IMR-90 (cell line): ENCODE data around the gene MICU1. TPM values are rescaled to one million over a fixed set of nuclear protein-coding genes. Genes with fewer than 3 reads are reported as not detected.

ENCODE experiments used
- ATAC-seq: fragments of 200-7000 bp; cut with Tn5 transposase; 2 replicates; pipeline ENCODE4 v1.9.1; 2020; ENCODE audit warnings: low read depth, mild to moderate bottlenecking, moderate library complexity
- BruUV-seq: library from RNA; stranded (reverse); fragments of 400-500 nt; replicated peaks from 2 replicates; lab custom pipeline; 2021; lab: Mats Ljungman, UMichigan
- CTCF ChIA-PET: fragments of 300-600 bp; formaldehyde crosslinking; extraction: SDS; loops from one replicate; lab custom pipeline; 2021; ENCODE audit warnings: antibody characterized with exemption; lab: Yijun Ruan, JAX
- POLR2A ChIA-PET: fragments of 300-600 bp; sonication (Branson Sonifier 250); formaldehyde crosslinking; loops from one replicate; lab custom pipeline; 2022; ENCODE audit warnings: antibody characterized with exemption; ENCODE audit not compliant: unreplicated experiment; lab: Charles Lee
- DNase-seq: peaks from one replicate; pipeline ENCODE4 v3.0.0; 2013
- H2AFZ ChIP-seq: replicated peaks from 2 replicates; pipeline ENCODE3; 2013; ENCODE audit warnings: low read length, mild to moderate bottlenecking; ENCODE audit not compliant: poor library complexity
- H2AK5ac ChIP-seq: 2 replicates; pipeline ENCODE4 v1.6.1; 2013; ENCODE audit warnings: low read depth, low read length, inconsistent platforms
- H2AK9ac ChIP-seq: replicated peaks from 2 replicates; pipeline ENCODE3; 2013; ENCODE audit warnings: mild to moderate bottlenecking, low read depth, low read length, moderate library complexity; ENCODE audit not compliant: poor library complexity
- H2BK120ac ChIP-seq: 2 replicates; pipeline ENCODE4 v1.6.1; 2013; ENCODE audit warnings: low read depth, low read length, inconsistent platforms
- H2BK15ac ChIP-seq: 3 replicates; pipeline ENCODE4 v1.6.1; 2013; ENCODE audit warnings: low read depth, low read length, inconsistent platforms
- H2BK20ac ChIP-seq: 2 replicates; pipeline ENCODE4 v1.6.1; 2013; ENCODE audit warnings: low read depth, mild to moderate bottlenecking, inconsistent platforms, low read length, moderate library complexity
- H2BK5ac ChIP-seq: 2 replicates; pipeline ENCODE4 v1.6.1; 2013; ENCODE audit warnings: mild to moderate bottlenecking, low read depth, low read length, inconsistent platforms; ENCODE audit not compliant: poor library complexity, severe bottlenecking
- H3K14ac ChIP-seq: replicated peaks from 2 replicates; pipeline ENCODE4 v1.6.1; 2013; ENCODE audit warnings: low read depth, low read length, inconsistent platforms
- H3K18ac ChIP-seq: 2 replicates; pipeline ENCODE4 v1.6.1; 2013; ENCODE audit warnings: low read depth, low read length, control low read depth
- H3K23ac ChIP-seq: 2 replicates; pipeline ENCODE4 v1.6.1; 2013; ENCODE audit warnings: low read depth, low read length, inconsistent platforms
- H3K27ac ChIP-seq: 2 replicates; pipeline ENCODE4 v1.5.1; 2013; ENCODE audit warnings: mild to moderate bottlenecking, control low read depth, low read length; ENCODE audit not compliant: insufficient read depth
- H3K27me3 ChIP-seq: 2 replicates; pipeline ENCODE4 v1.6.1; 2013; ENCODE audit warnings: low read length; ENCODE audit not compliant: control insufficient read depth, insufficient read depth
- H3K36me3 ChIP-seq: 2 replicates; pipeline ENCODE4 v1.6.1; 2013; ENCODE audit warnings: low read length, mixed read lengths; ENCODE audit not compliant: control insufficient read depth, insufficient read depth
- H3K4ac ChIP-seq: 2 replicates; pipeline ENCODE4 v1.6.1; 2013; ENCODE audit warnings: low read depth, low read length, inconsistent platforms
- H3K4me1 ChIP-seq: 2 replicates; pipeline ENCODE4 v1.6.1; 2013; ENCODE audit warnings: low read length, mixed read lengths; ENCODE audit not compliant: control insufficient read depth, insufficient read depth
- H3K4me2 ChIP-seq: 2 replicates; pipeline ENCODE4 v1.6.1; 2013; ENCODE audit warnings: low read depth, mild to moderate bottlenecking, control low read depth, low read length, moderate library complexity
- H3K4me3 ChIP-seq: 2 replicates; pipeline ENCODE4 v1.5.1; 2013; ENCODE audit warnings: low read depth, mild to moderate bottlenecking, control low read depth, low read length, moderate library complexity; ENCODE audit not compliant: insufficient read depth
- H3K56ac ChIP-seq: 2 replicates; pipeline ENCODE4 v1.6.1; 2013; ENCODE audit warnings: low read length, inconsistent platforms; ENCODE audit not compliant: insufficient read depth; ENCODE audit errors: extremely low read depth
- H3K79me1 ChIP-seq, 2 experiments: 2 replicates each; pipeline ENCODE4 v1.6.1; 2013; ENCODE audit warnings: low read length in 2 of 2, inconsistent platforms in 1 of 2, low read depth in 1 of 2
- H3K9ac ChIP-seq: 2 replicates; pipeline ENCODE4 v1.6.1; 2013; ENCODE audit warnings: low read depth, low read length, control low read depth
- H3K9me1 ChIP-seq: 2 replicates; pipeline ENCODE4 v1.6.1; 2013; ENCODE audit warnings: low read length, inconsistent platforms; ENCODE audit not compliant: insufficient read depth
- H3K9me3 ChIP-seq: 2 replicates; pipeline ENCODE4 v1.6.1; 2013; ENCODE audit warnings: low read length; ENCODE audit not compliant: control insufficient read depth, insufficient read depth
- H4K20me1 ChIP-seq: 2 replicates; pipeline ENCODE4 v1.6.1; 2013; ENCODE audit warnings: low read length, inconsistent platforms; ENCODE audit not compliant: insufficient read depth
- H4K5ac ChIP-seq: 2 replicates; pipeline ENCODE4 v1.6.1; 2013; ENCODE audit warnings: mild to moderate bottlenecking, low read depth, low read length, control low read depth
- H4K8ac ChIP-seq, 2 experiments: 2 replicates each; pipeline ENCODE4 v1.6.1; 2013; ENCODE audit warnings: low read depth in 2 of 2, low read length in 2 of 2, control low read depth in 1 of 2, inconsistent platforms in 1 of 2
- H4K91ac ChIP-seq: 2 replicates; pipeline ENCODE4 v1.6.1; 2013; ENCODE audit warnings: low read depth, low read length, inconsistent platforms; ENCODE audit not compliant: insufficient read depth
- BHLHE40 ChIP-seq: fragments of 150-350 bp; IDR thresholded peaks from 2 replicates; pipeline ENCODE4 v1.6.1; 2016; ENCODE audit warnings: mild to moderate bottlenecking, low read depth, low read length
- CHD1 ChIP-seq: IDR thresholded peaks from 2 replicates; pipeline ENCODE4 v1.6.1; 2012; ENCODE audit warnings: low read depth, low read length, improper control_type of control experiment
- MAFK ChIP-seq: IDR thresholded peaks from 2 replicates; pipeline ENCODE4 v1.6.1; 2012; ENCODE audit warnings: low read depth, low read length, improper control_type of control experiment
- MXI1 ChIP-seq: IDR thresholded peaks from 2 replicates; pipeline ENCODE4 v1.6.1; 2012; ENCODE audit warnings: low read depth, mild to moderate bottlenecking, low read length, moderate library complexity, borderline replicate concordance
- RAD21 ChIP-seq: IDR thresholded peaks from 2 replicates; pipeline ENCODE4 v1.6.1; 2012; ENCODE audit warnings: low read length, improper control_type of control experiment
- SMC3 ChIP-seq: fragments of 150-350 bp; IDR thresholded peaks from 2 replicates; pipeline ENCODE4 v1.6.1; 2016; ENCODE audit warnings: low read depth, mild to moderate bottlenecking, antibody characterized with exemption, low read length, moderate library complexity
- USF2 ChIP-seq: fragments of 150-350 bp; IDR thresholded peaks from 2 replicates; pipeline ENCODE4 v1.6.1; 2017; ENCODE audit warnings: mild to moderate bottlenecking, antibody characterized with exemption, low read length, low read depth
- WGBS, 2 experiments: methylation state at CpG; one replicate each; pipeline versions ENCODE4 v1.1.5 to v1.1.7; 2013; ENCODE audit warnings: missing lambda C conversion rate in 2 of 2; ENCODE audit not compliant: insufficient read length in 1 of 2; ENCODE audit errors: extremely low coverage in 2 of 2; 5-methylcytosine and 5-hydroxymethylcytosine counted together
- dilution Hi-C: fragments of 300-500 bp; cut with HindIII; formaldehyde crosslinking; loops from one replicate; pipeline ENCODE4 v1.14.3; 2018; ENCODE audit warnings: low sequenced_read_pairs; ENCODE audit not compliant: unreplicated experiment
- in situ Hi-C: fragments of 300-500 bp; cut with MboI; formaldehyde crosslinking; loops from 3 replicates; pipeline ENCODE4 v1.14.3; 2019; ENCODE audit warnings: low sequenced_read_pairs, inconsistent platforms, mixed read lengths
- intact Hi-C: fragments of 100-400 bp; cut with micrococcal nuclease; formaldehyde crosslinking; loops from 2 replicates; pipeline ENCODE4 v1.10.0; 2022
- polyA plus RNA-seq, 3 experiments: library from polyadenylated mRNA; depleted of rRNA; stranded (reverse); fragments of >200 nt; gene quantifications; 2 replicates each; pipeline ENCODE4 v1.2.3, GENCODE V29; 2012; ENCODE audit warnings: low replicate concordance in 1 of 3
- total RNA-seq: library from RNA; depleted of rRNA; stranded (reverse); fragments of >200 nt; gene quantifications from 2 replicates; pipeline ENCODE4 v1.2.3, GENCODE V29; 2012

MICU1 gene
- total and polyA plus RNA-seq, 2 of the 4 experiments (the other 2 are of a cell fraction), result 43.6 to 44.7 TPM

DNA sequence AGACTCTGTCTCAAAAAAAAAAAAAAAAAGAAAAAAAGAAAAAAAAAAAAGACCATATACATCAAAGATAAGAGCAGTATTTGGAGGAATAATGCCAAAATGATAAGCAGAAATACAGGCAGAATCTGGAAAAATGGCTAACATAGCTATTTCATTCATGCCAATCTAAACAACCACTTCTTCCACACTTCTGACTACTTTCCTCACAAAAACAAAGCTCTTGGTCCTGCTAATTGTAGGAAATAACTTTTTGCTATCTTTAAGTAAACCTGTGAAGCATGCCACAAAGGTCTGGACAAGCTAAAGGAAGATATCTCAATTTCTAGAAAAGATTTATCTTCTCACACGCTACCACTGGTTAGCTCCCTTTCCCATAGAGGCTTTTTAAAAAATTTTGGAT, 30.4 kb downstream of the MICU1 start:
- H3K9me3 ChIP-seq, result no peaks in the 10 kb centered on the region
- no peak overlapping the region for H3K56ac ChIP-seq
- H3K18ac ChIP-seq, result no peak overlapping the region
- intact Hi-C loops (no loop called here), dilution Hi-C loops (no loop called here), in situ Hi-C loops (no loop called here)
- H3K4me2 ChIP-seq, result no peak overlapping the region
- no peak for DNase-seq
- ChIA-PET POLR2A (no interaction called here), CTCF (interaction anchor here (0.6 to 0.7 kb wide), 2 partner anchors 26 to 199 kb away, joined by 3 to 4 read pairs; no protein-coding TSS in a partner anchor)
- H3K9me1 ChIP-seq, result peaks cover 3% of the 10 kb centered on the region; the same call in 1 of the 2 replicates
- no peak overlapping the region for H3K27ac ChIP-seq
- TF ChIP-seq MXI1 (no peak), USF2 (no peak), MAFK (no peak), RAD21 (no peak), SMC3 (no peak), CHD1 (no peak), BHLHE40 (no peak)
- H3K4ac ChIP-seq, result no peak overlapping the region
- no peaks in the 10 kb centered on the region for H3K27me3 ChIP-seq
- no peak overlapping the region for H2BK15ac ChIP-seq
- H2AFZ ChIP-seq, result no peak overlapping the region
- H2AK9ac ChIP-seq, result no peak overlapping the region
- H4K5ac ChIP-seq, result no peak overlapping the region
- ATAC-seq, result no peak
- no peak overlapping the region for H3K14ac ChIP-seq
- no peak overlapping the region for H3K23ac ChIP-seq
- no peaks in the 10 kb centered on the region for H3K4me1 ChIP-seq
- H2AK5ac ChIP-seq, result no peak overlapping the region
- H3K36me3 ChIP-seq, result no peaks in the 10 kb centered on the region
- peaks cover 11 to 31% of the 10 kb centered on the region in 2 experiments for H3K79me1 ChIP-seq
- H2BK5ac ChIP-seq, result no peak overlapping the region
- H4K20me1 ChIP-seq, result no peaks in the 10 kb centered on the region; the same call in 1 of the 2 replicates
- H4K8ac ChIP-seq, result no peak overlapping the region
- no peak overlapping the region for H3K9ac ChIP-seq
- no peak overlapping the region for H3K4me3 ChIP-seq
- WGBS, 2 experiments, result no CpG with 5 or more reads among the region's 1 CpG
- H4K91ac ChIP-seq, result no peak overlapping the region
- BruUV-seq, result no TSS peak
- H2BK120ac ChIP-seq, result no peak overlapping the region
- H2BK20ac ChIP-seq, result no peak overlapping the region
